ENCODE measurements around the gene HOXD3.
A peak's percentile ranks its signal among the peaks of the same experiment; 100 is the strongest.

The HOXD3 gene

DNA sequence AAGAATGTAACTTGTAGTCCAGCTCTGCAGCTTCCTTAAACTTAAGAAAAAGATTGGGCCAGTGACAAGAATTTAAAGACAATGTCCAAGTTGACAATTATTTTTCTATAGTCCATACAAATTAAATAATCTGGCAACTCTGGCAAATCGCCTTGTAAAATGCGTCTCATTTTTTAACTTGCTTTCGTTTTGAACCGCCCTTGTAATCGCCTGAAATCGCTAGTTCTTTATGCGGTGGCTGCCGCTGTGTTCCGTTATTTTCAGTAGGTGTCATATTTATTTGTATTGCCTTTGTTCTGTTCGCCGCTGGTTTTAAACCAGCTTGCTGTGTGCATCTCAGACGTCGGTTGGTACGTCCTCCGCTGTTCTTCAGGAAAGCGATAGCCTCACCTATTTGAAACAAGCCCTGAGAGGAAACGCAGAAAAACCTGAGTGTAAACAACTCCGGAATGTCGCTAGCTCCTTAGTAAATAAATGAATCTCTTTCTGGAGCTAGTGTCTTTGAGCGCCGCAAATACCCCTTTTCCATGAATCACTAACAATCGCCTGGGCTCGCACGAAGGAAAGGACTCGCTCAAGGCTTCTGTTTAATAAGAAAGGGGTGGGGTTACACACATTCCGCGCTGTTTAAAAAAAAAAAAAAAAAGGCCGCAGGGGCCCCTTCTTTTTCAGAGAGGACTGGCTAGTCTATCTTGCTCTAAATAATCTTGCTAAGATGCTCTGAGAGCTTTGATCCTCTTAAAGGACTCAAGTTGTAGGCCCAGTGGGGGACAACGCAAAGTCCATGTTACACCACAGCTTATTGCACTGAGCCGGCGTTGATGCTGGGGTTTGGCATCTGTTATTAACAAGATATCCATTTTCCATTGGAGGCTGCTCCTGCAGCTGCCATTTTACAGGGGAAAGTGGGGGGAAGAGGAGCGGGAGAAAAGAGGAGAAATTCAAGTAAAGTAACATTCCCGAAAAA lies 24.6 kb upstream of the HOXD3 start:
- no peak for DNase-seq (ENCODE audit: low read depth)

DNA sequence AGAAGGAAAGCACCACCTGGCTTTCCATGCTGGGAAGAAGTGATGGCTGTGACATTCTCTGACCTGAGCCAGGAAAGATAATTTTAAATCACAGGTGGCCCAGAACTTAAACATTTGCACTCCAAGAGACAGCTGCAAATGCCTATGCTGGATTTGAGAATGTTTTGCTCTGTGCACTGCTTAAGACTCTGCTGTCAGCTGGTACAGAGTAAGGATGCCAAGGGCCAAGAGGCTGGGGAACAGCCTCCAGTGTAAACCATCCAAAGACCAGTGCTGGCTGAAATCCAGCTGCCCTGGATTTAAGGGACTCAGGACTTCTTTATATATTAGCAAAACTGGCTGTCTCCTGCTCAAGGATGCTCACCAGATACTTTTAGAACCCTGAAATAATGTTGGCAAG lies 23.7 kb upstream of the HOXD3 start:
- no peak for DNase-seq (ENCODE audit: low read depth)

DNA sequence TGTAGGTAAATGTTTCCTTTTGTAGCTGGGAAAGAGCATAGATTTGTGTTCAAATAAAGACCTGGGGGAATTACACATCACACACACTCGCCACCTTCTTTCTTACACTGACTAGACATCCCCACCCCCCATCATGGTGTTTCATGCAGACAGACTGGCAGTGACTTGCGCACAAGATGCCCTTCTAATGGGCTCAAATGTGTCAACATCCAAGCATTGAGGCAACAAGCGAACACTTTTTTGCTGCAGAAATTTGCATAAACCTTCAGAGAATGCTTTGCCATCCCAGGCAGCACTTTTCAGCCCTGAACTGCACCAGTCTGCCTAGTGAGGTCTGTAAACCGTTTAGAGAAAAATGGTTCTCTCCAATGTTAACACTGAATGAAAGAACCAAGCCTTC lies 23.1 kb upstream of the HOXD3 start:
- DNase-seq (ENCODE audit: low read depth), result no peak

DNA sequence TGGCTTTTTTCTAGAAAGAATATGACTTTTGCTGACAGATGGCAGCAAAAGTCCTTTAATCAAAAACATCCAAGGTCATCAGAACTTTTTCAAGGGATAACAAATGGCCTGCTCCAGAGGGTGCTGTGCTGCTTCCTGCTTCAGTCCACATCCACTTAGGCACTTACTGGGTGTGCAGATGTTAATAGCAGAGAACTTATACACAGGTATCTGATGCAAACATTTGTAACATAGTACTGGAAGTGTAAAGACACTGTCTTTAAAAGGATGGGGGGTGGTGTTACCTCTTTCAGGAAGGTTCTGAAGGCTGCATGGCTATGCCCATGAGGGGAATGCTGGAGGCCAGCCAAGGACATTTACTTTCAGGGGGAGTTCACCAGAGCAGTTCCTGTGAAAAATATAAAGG lies 22.1 kb upstream of the HOXD3 start:
- DNase-seq (ENCODE audit: low read depth), result no peak

DNA sequence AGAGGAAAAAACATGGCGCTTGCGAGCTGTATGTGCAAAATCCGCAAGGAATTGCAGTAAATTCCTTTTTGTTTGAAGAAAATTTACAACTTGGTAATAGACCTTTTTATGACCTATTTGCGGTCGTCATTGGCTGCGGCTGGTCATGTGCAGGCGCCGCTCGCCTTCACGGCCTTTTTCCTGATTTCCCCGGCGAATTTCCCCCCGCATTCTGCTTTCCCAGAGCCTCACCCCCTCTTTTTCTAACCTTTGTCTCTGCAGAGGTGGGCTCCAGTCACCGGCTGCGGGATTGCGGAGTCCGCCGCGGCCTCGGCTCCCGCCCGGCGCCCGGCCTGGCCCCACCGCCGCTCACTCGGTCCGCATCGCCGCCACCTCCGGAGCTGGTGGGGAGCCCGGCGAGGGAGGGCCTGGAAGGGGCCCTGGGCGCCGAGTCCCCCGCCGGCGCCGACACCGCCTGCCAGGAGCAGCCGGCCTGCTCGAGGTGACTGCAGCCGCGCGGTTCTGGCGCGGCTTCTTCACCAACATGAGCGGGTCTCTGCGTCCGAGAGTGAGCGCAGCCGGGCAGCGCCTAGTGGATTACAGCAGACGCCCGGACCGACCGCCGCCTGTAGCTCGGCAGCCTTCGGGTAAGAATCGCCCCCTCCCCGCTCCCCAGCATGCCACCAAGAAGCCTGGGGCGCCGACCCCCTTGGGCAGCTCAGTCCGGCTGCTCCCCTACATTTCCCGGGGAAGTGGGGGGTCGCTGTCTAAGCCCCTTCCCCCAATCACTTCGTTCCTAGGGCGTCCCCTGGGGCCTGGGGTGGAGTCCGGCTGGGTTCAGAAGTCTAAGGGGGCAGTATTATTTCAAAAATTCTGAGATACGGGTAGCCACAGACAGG lies 20.5 kb upstream of the HOXD3 start:
- peak; percentile 51 for DNase-seq (ENCODE audit: low read depth)

DNA sequence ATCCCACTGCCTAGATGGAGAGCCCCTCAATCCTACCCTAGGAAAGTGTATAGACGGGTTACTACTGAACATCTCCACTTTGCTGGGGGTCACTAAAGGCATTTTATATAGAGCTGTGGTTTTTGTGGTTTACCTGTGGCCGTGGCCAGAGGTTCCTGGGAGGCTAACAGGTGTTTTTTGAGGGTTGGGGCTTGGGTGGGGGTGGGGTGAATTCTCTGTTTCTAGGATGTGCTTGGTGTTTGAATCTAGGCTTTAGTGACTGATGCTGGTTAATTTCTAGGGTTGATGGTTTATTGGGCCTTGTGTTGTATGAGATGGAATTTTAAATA lies 19.9 kb upstream of the HOXD3 start:
- DNase-seq (ENCODE audit: low read depth), result no peak

DNA sequence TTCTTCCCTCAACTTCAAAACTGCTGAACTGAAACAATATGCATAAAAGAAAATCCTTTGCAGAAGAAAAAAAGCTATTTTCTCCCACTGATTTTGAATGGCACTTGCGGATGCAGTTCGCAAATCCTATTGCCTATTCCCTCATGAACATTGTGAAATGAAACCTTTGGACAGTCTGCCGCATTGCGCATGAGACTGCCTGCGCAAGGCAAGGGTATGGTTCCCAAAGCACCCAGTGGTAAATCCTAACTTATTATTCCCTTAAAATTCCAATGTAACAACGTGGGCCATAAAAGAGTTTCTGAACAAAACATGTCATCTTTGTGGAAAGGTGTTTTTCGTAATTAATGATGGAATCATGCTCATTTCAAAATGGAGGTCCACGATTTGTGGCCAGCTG lies 19.2 kb upstream of the HOXD3 start:
- DNase-seq (ENCODE audit: low read depth), result no peak

DNA sequence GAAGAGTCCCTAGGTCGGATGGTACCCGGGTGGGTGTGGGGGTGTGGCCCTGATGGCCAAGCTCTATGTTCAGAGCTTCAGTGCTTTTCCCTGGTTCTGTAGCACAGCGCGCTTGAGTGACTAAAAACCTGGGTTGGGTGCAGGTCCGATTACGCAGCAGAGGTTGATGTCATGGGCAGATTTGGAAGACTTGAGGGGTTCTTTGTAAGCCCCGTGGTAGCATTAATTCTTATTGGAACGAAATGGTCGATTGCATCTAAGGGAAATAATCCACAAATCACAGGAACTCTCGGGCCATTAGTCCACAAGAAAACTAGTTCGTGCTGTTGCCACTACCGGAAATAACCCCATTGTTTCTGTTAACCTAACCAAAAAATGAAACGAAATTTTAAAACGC lies 18.6 kb upstream of the HOXD3 start:
- DNase-seq (ENCODE audit: low read depth), result no peak

DNA sequence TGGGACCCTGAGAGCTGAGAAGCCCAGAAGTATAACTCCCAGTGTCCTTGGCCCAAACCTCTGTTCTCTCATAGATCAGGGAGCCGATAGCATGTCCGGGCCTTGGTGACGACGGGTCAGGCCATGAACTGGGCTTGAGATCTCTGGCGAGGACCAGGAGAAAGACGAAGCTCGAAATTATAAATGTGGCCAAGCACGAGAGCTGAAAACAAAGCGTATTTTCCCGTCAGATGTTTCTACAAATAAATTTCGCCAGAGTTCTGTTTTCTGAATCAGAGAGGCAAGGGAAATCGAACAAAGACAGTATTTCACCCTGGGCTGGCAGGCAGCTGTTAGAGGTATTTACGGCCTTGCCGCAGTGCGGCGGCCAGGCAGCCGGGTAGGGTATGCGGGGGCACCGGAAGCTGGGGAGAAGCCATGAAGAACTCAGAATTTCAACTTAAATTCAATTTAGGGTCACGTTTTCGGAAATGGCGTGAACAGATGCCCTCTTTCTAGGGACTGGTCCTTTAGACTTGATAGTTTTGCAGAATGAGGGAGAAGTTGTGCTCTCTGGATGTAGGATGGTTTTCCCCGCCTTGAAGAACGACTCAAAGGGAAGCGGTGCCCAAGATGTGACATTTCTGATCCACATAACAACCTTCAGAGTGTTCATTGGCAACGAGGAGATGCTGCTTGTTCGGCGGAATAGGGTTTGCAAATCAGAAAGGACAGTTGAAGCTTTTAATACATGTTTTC lies 18.0 kb upstream of the HOXD3 start:
- no peak for DNase-seq (ENCODE audit: low read depth)

DNA sequence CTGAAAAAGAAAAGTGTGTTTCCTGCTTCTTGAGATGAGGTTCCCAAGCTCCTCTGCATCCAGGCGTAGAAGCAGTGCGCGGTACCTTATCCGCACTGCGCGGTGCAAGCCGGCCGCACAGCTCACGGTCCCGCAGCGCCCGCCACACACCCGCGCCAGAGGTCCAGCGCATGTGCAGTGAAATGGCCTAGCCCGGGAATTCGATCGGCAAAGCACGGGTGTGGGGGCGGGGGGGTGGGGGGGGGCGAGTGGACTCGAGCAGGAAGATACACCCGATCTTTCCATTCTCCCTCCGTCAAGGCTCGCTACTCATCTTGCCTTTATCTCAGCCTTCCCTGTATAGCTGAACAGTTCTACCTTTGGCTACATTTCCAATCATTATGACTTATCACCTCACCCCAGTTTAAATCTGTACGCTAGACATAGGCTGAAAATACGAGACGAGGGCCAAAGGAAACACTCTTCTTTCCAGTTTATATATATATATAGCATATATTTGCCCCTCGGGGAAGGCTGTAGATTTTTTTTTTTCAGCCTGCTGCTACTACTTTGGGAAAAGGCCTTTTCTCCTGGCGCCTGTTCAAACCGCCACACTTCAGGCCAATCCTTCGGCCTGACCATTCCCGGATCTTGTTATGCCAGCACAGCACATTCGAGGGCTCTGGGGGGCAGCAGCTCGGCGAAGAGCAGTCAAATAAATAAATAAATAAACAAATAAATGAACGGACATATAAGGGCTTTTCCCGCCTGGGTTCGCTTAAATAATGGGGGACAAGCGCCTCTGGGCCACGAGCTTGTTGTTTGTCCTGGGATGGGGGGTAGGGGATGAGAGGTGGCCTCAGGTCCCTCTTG lies 17.2 kb upstream of the HOXD3 start:
- DNase-seq (ENCODE audit: low read depth), result no peak

DNA sequence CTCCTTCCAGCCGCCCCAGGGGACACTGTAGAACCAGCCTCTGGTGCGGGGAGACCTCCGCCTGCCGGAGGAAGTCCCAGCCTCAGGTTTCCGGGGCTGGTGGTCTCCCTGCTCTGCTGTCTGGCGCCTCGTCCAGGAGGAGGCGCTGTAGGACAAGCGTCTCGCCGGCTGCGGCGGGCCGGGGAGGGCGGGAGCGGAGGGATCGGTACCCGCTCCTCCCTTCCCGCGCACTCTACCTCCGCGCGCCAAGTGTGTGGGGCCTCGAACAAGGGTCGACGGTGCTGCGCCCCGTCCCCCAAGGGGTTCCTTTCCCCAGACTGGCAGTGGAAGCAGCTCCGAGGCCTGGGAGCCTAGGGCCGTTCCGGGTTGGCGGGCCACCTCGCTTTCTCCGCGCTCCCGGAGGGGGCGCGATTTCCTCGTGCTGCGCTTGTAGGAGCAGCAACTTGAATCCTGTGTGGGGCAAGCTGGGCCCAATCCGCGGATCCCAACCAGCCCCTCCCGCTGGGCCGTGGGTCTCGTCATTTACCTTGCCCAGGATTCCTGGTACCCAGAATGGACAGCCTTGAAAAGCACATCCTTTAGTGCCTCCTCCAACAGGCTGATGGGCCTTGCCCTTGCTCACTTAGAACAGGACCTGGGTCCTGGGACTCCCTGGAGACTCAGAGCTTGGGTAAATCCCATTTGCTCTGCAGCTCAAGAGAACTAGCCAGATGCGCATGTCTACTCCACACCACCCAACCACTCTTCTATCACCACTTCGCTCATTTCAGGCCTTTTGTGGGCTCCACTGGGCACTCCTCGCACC lies 16.4 kb upstream of the HOXD3 start:
- peak; percentile 49 for DNase-seq (ENCODE audit: low read depth)

DNA sequence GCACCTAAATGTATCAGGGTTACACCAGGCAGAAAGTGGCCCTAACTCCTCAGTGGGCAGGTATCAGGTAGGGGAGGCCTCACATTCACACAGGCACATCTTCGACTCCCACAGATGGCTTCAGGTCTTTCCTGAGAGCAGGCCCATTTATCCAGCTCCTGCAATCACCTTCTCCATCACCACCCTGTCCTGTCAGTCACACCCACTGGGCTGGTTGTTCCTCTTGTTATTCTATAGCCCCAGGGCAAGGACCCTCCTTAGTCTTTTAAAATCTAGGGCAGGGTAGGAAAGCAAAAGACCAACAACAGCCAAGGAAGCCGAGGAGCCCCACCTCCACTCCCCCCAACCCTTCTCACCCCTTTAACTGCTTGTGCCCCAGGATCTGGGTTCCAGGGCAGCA lies 14.8 kb upstream of the HOXD3 start:
- no peak for DNase-seq (ENCODE audit: low read depth)

DNA sequence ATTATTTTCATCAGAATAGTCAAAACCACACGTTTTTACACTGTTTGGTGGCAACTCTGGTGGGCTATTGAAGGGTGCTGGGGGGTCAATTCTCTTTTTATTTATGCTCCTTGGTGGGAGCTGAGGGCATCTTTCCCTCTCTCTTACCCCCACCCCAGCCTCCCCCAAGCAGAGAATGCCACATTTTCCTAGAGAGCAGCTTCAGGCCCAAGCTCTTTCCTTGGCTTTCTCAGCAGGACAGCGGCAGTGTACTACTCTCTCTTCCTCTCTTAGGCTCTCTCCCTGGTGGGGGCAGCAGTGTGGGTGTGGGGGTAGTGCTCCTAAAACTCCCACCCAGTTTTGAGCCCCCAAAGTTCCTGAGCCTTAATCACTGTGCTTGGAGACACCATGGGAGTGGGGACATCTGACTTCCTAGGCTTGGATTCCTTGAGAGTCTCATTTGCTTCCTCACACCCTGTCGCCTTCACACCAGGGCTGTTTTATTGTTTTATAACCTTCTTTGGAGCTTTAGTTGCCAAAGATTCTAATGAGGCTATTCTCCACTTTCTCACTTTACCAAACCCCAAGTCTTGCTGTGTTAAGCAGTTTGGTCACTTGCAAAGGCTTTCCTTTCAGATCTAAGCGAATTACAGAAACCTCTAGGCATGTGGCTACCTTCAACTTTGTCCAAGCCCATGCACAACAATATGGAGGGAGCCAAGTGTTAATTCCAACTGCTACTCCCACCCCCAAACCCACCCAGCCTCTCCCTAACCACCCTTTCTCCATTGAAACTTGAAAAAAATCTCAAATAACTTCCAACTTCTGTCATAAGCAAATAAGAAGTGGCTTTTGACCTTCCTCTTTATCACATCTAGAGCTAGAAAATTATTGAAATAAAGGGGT lies 11.8 kb upstream of the HOXD3 start:
- no peak for DNase-seq (ENCODE audit: low read depth)

DNA sequence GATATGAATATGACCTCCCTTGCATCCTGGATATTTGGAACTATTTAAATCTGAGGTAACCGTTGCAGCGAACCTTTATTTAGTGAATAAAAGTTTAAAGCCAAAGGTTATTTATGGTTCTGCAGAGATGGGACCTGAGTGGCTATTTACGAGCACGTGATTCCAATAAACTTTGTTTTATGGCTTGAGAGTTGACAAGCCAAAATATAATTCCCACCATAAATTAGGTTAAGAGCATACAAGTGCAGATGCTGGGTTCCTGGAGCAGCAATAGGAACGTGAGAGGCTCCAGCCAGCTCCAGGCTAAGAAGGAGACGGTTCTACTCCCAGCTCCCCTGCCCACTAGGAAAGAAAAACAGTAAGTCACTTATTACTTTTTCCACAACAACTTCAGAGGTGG lies 11.0 kb upstream of the HOXD3 start:
- no peak for DNase-seq (ENCODE audit: low read depth)

DNA sequence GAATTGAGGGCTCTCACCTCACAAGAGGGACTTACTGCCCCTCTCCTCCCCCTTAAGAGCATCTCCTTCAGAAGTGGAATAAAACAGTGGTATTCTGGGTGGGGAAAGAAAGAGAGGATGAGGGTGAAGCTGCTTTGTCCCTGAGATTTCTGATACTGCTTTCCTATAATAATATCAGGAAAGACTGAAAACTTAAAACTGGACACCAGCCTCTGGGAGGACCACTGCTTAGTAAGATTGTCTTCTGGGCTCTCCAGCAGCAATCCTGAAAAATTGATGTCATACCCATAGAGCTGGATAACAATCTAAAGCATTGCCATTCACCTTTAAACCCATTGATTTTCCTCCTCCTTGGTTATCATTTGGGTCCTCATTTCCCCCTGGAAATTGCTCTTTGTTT lies 10.5 kb upstream of the HOXD3 start:
- DNase-seq (ENCODE audit: low read depth), result no peak

DNA sequence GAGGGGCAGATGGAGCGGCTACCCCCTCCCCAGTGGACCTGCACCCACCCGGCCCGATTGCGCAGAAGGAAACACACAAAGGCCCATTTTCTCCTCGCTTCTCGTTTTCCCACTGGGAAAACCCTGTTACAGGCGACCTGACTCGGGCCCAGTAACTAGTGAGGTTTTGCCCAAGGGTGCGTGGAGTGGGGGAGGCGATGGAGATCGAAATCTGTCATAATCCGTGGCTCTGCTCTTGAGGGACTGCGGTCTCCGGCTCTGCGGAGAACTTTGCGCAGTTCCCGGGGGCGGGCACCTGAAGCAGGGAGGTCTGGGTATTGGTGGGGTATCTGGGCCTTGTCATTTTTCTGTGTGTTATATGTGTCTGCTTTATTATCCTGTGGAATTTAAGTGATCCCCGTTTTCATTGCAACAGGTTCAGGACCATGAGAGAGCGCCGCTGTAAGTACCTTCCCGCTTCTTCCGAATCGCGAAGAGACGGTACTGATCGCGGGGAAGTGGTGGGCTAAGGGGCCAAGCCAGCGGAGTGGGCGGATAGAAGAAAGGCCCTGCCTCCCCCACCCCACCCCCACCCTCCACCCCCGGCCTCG lies 9.8 kb upstream of the HOXD3 start:
- DNase-seq (ENCODE audit: low read depth), result no peak

DNA sequence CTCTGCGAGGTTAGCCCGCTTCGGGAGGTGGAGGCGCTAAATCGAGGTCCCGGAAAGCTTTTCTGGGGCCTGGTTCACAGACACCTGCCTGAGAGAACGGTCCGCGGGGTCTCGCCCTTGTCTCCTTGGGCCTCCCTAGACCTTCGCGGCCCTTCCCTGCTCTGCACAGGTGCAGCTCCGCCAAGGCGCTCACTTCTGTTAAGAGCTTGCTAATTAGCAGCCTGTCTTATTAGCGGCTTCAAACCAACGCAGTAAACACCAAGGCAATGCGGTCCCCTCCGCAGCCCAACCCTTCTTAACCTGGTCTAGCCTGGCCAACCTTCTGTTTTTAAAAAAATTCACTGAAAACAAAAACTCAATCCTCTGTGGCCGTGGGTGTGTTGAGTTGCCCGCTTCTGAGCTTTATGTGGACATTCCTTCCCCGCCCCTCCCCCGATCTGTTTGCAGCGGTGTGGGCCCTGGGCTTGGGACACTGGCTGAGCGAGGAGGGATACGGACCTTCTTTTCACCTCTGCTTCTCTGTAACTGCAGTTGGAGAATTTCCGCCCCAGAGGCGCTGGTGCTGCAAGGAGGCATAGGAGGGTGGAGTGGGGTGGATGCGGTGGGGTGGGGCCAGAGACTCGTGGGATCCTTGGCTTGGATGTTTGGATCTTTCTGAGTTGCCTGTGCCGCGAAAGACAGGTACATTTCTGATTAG lies 9.2 kb upstream of the HOXD3 start:
- DNase-seq (ENCODE audit: low read depth), result no peak

DNA sequence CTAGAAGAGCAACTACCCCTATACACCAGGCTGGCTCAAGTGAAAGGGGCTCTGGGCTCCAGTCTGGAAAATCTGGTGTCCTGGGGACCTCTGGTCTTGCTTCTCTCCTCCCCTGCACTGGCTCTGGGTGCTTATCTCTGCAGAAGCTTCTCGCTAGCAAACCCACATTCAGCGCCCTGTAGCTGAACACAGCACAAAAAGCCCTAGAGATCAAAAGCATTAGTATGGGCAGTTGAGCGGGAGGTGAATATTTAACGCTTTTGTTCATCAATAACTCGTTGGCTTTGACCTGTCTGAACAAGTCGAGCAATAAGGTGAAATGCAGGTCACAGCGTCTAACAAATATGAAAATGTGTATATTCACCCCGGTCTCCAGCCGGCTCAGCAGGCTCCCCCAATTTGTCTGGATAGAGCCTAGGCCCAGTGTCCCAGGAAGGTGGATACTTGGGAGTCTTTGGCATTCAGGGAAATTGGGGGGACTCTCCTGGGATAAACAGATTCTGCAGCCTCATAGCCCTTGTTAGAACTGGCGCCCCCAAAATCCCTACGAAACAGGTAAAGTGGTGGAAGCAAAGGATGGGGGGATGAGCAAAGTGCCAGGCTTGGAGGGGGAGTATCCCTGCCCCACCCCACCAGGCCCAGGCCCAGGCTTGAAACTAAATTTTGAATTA lies 8.2 kb upstream of the HOXD3 start:
- no peak for DNase-seq (ENCODE audit: low read depth)
